Measurements from ENCODE around the gene GGA3. TPM values are rescaled to one million over a fixed set of nuclear protein-coding genes. Genes with fewer than 3 reads are reported as not detected.
A peak's percentile ranks its signal among the peaks of the same experiment; 100 is the strongest.

Gene GGA3
- total and polyA plus RNA-seq, 10 of the 15 experiments (the other 5 are each of a cell fraction or from before 2014, with no cell fraction given) = 7.0 to 57.5 (median 34.0) TPM

DNA sequence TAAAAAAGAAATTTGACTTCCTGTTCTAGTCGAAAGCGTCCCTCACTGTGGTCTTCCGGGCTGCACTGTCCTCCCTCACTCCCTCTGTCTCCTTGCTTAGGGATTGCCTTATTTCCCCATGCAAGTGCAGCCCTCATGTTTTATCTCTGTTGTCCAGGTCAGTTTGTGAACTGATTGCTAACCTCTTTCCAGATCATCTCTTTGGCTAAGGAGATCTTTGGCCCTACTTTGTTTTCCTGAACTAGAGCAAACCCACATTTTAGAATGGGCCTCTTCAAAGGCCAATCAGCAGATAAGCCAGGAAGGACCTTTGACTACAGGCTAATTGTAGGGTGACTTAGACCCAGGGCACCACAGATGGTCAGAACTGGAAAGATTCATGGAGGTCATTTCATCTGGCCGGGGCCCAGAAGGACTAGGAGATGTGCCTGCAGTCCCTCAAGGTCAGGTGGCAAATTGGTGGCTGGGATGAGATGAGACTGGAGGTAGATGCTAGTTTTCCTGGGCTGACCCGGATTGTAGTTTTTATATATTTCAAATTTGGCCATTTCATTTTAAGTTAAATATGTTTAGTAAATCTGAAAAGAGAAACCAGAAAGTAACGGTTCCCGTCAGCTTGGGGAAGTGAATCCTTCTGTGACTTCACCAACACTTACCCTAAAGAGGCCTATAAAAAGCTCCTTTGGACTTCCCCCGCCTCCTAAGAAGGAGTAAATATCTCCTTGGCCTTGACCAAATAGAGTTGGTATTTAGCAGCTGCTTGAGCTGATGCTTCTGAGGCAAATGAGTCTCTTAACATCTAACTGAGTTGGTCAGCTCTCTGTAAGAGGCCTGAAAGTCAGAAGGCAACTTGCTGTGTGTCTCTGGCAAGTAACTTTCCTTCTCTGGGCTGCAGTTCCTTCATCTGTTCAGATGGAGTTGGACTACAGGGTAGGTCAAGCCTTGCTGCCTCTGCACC, 34.1 kb upstream of the GGA3 start (continued):
- TF ChIP-seq, protein P1, sequence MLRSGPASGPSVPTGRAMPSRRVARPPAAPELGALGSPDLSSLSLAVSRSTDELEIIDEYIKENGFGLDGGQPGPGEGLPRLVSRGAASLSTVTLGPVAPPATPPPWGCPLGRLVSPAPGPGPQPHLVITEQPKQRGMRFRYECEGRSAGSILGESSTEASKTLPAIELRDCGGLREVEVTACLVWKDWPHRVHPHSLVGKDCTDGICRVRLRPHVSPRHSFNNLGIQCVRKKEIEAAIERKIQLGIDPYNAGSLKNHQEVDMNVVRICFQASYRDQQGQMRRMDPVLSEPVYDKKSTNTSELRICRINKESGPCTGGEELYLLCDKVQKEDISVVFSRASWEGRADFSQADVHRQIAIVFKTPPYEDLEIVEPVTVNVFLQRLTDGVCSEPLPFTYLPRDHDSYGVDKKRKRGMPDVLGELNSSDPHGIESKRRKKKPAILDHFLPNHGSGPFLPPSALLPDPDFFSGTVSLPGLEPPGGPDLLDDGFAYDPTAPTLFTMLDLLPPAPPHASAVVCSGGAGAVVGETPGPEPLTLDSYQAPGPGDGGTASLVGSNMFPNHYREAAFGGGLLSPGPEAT (IDR thresholded peaks at IDR 0.05; ENCODE audit: low read depth) = peak; percentile 95
- TF ChIP-seq, protein P2, sequence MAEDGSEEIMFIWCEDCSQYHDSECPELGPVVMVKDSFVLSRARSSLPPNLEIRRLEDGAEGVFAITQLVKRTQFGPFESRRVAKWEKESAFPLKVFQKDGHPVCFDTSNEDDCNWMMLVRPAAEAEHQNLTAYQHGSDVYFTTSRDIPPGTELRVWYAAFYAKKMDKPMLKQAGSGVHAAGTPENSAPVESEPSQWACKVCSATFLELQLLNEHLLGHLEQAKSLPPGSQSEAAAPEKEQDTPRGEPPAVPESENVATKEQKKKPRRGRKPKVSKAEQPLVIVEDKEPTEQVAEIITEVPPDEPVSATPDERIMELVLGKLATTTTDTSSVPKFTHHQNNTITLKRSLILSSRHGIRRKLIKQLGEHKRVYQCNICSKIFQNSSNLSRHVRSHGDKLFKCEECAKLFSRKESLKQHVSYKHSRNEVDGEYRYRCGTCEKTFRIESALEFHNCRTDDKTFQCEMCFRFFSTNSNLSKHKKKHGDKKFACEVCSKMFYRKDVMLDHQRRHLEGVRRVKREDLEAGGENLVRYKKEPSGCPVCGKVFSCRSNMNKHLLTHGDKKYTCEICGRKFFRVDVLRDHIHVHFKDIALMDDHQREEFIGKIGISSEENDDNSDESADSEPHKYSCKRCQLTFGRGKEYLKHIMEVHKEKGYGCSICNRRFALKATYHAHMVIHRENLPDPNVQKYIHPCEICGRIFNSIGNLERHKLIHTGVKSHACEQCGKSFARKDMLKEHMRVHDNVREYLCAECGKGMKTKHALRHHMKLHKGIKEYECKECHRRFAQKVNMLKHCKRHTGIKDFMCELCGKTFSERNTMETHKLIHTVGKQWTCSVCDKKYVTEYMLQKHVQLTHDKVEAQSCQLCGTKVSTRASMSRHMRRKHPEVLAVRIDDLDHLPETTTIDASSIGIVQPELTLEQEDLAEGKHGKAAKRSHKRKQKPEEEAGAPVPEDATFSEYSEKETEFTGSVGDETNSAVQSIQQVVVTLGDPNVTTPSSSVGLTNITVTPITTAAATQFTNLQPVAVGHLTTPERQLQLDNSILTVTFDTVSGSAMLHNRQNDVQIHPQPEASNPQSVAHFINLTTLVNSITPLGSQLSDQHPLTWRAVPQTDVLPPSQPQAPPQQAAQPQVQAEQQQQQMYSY (CRISPR knock-in tag; IDR thresholded peaks at IDR 0.05) = no peak
- TF ChIP-seq SREBF1 (IDR thresholded peaks at IDR 0.05; ENCODE audit: low read length) (0 out of 2 replicates have a peak, but pooled peaks have one; percentile 24), FOS (IDR thresholded peaks at IDR 0.05; ENCODE audit: borderline replicate concordance, extremely low read depth, insufficient read length) (no peak), EED (IDR thresholded peaks at IDR 0.05; ENCODE audit: low read depth) (peak; percentile 66), HDAC2 (IDR thresholded peaks at IDR 0.05) (no peak), JUNB (IDR thresholded peaks at IDR 0.05) (peak; percentile 95), TCF12 (IDR thresholded peaks at IDR 0.05; ENCODE audit: low read depth, low read length) (peak; percentile 93), IRF4 (IDR thresholded peaks at IDR 0.05; ENCODE audit: low read depth, low read length) (peak; percentile 83), GABPA (IDR thresholded peaks at IDR 0.05; ENCODE audit: low read depth) (0 out of 2 replicates have a peak, but pooled peaks have one; percentile 57), ESRRA (IDR thresholded peaks at IDR 0.05; ENCODE audit: low read length) (no peak), POU2F2 (IDR thresholded peaks at IDR 0.05; ENCODE audit: borderline replicate concordance, low read depth, low read length) (peak; percentile 93), NR2C2 (IDR thresholded peaks at IDR 0.05; ENCODE audit: borderline replicate concordance, control insufficient read depth, insufficient read length, low read depth) (no peak)
- TF ChIP-seq, protein P3, sequence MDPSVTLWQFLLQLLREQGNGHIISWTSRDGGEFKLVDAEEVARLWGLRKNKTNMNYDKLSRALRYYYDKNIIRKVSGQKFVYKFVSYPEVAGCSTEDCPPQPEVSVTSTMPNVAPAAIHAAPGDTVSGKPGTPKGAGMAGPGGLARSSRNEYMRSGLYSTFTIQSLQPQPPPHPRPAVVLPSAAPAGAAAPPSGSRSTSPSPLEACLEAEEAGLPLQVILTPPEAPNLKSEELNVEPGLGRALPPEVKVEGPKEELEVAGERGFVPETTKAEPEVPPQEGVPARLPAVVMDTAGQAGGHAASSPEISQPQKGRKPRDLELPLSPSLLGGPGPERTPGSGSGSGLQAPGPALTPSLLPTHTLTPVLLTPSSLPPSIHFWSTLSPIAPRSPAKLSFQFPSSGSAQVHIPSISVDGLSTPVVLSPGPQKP (IDR thresholded peaks at IDR 0.05; ENCODE audit: low read depth, low read length) = no peak
- TF ChIP-seq, protein P4, sequence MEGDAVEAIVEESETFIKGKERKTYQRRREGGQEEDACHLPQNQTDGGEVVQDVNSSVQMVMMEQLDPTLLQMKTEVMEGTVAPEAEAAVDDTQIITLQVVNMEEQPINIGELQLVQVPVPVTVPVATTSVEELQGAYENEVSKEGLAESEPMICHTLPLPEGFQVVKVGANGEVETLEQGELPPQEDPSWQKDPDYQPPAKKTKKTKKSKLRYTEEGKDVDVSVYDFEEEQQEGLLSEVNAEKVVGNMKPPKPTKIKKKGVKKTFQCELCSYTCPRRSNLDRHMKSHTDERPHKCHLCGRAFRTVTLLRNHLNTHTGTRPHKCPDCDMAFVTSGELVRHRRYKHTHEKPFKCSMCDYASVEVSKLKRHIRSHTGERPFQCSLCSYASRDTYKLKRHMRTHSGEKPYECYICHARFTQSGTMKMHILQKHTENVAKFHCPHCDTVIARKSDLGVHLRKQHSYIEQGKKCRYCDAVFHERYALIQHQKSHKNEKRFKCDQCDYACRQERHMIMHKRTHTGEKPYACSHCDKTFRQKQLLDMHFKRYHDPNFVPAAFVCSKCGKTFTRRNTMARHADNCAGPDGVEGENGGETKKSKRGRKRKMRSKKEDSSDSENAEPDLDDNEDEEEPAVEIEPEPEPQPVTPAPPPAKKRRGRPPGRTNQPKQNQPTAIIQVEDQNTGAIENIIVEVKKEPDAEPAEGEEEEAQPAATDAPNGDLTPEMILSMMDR (IDR thresholded peaks at IDR 0.05 in 2 of 3, conservative IDR thresholded peaks at IDR 0.05 in 1 of 3; ENCODE audit: control insufficient read depth in 2 of 3, extremely low read depth in 1 of 3, insufficient read depth in 1 of 3, low read depth in 3 of 3, low read length in 3 of 3) = no peak

Measured in GM12878 (cell line).